ENCODE results near the gene PAN3. TPM values are rescaled to one million over a fixed set of nuclear protein-coding genes. Genes with fewer than 3 reads are reported as not detected.

PAN3 gene
- total RNA-seq, 1 donor: 22.8 TPM

- no peak for TF ChIP-seq CTCF (IDR thresholded peaks at IDR 0.05; ENCODE audit: insufficient read depth, low read length)
- H3K4me3 ChIP-seq (ENCODE audit: low read depth, low read length): no peak overlapping the region
- no peak for DNase-seq (ENCODE audit: low read depth)
These were observed 203.9 kb downstream of the PAN3 start for GRCh38 chr13:28342251-28342650.

GRCh38 chr13:28344163-28344562, 205.8 kb downstream of the PAN3 start:
- TF ChIP-seq CTCF (IDR thresholded peaks at IDR 0.05; ENCODE audit: insufficient read depth, low read length): no peak
- no peak overlapping the region for H3K4me3 ChIP-seq (ENCODE audit: low read depth, low read length)
- DNase-seq (ENCODE audit: low read depth): no peak

Small RNA genes lying within 50 kb of the gene (small RNA-seq; reads per million reads assigned to genes)
- gene RNU6-82P: not detected

Other genes starting within 250 kb of the PAN3 start
- not detected in 2 replicates for gene PDX1, start 218.5 kb upstream of the PAN3 start, total RNA-seq (ENCODE audit: low replicate concordance)
- not detected in 2 replicates for gene CDX2, start 169.2 kb upstream of the PAN3 start, total RNA-seq (ENCODE audit: low replicate concordance)
- not detected in 2 replicates for gene URAD, start 149.9 kb upstream of the PAN3 start, total RNA-seq (ENCODE audit: low replicate concordance)
- gene FLT3, start 38.0 kb upstream of the PAN3 start, total RNA-seq (ENCODE audit: low replicate concordance): not detected in 2 replicates

All from fibroblast of the aortic adventitia (primary cell).